ENCODE results near the gene NSDHL.

DNA sequence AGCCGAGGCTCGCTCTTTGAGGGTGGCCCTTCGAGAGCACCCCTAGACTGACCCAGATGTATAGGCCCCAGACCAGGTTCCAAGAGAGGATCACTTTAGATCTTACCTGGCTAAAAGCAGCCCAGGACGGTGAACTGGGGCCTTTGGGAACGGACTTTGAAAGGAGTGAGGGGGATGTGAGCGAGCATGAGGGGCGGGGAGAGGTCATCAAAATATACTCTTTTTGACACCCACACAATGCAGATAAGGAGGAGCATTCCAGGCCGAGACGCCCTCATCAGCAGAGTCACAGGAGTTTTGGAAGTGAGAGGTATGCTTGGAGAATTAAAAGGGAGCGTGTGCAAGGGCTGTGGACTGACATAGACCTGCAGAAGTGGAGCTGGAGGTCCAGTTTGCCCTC is 528 bp downstream of the NSDHL start:
- TF ChIP-seq, protein P1, sequence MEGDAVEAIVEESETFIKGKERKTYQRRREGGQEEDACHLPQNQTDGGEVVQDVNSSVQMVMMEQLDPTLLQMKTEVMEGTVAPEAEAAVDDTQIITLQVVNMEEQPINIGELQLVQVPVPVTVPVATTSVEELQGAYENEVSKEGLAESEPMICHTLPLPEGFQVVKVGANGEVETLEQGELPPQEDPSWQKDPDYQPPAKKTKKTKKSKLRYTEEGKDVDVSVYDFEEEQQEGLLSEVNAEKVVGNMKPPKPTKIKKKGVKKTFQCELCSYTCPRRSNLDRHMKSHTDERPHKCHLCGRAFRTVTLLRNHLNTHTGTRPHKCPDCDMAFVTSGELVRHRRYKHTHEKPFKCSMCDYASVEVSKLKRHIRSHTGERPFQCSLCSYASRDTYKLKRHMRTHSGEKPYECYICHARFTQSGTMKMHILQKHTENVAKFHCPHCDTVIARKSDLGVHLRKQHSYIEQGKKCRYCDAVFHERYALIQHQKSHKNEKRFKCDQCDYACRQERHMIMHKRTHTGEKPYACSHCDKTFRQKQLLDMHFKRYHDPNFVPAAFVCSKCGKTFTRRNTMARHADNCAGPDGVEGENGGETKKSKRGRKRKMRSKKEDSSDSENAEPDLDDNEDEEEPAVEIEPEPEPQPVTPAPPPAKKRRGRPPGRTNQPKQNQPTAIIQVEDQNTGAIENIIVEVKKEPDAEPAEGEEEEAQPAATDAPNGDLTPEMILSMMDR (IDR thresholded peaks at IDR 0.05): no peak
- TF ChIP-seq ZFX (IDR thresholded peaks at IDR 0.05; ENCODE audit: borderline replicate concordance): no peak
